Endodermal cell (in vitro differentiated cells): Measurements from ENCODE around the gene PSMD8. TPM values are rescaled to one million over a fixed set of nuclear protein-coding genes. Genes with fewer than 3 reads are reported as not detected.

ENCODE experiments used
- DNase-seq: peaks from one replicate; pipeline ENCODE4 v3.0.0-alpha.2; 2017
- H3K27ac ChIP-seq: 2 replicates; pipeline ENCODE4 v1.5.1; 2013; ENCODE audit warnings: mild to moderate bottlenecking, low read depth, low read length, moderate library complexity
- H3K27me3 ChIP-seq: 2 replicates; pipeline ENCODE4 v1.6.1; 2013; ENCODE audit warnings: mild to moderate bottlenecking, low read length, moderate library complexity; ENCODE audit not compliant: insufficient read depth, control insufficient read depth, poor library complexity, severe bottlenecking
- H3K36me3 ChIP-seq: 2 replicates; pipeline ENCODE4 v1.7.0; 2013; ENCODE audit warnings: mild to moderate bottlenecking, low read length, moderate library complexity; ENCODE audit not compliant: control insufficient read depth, insufficient read depth
- H3K4me1 ChIP-seq: one replicate; pipeline ENCODE4 v1.7.0; 2013; ENCODE audit warnings: low read length; ENCODE audit not compliant: control insufficient read depth, insufficient read depth
- H3K4me3 ChIP-seq: 2 replicates; pipeline ENCODE4 v1.5.1; 2013; ENCODE audit warnings: mild to moderate bottlenecking, low read length, moderate library complexity
- H3K9ac ChIP-seq: 2 replicates; pipeline ENCODE4 v1.6.1; 2013; ENCODE audit warnings: mild to moderate bottlenecking, low read length, moderate library complexity; ENCODE audit not compliant: poor library complexity, severe bottlenecking; ENCODE audit errors: extremely low read depth
- H3K9me3 ChIP-seq: 2 replicates; pipeline ENCODE4 v1.6.1; 2013; ENCODE audit warnings: mild to moderate bottlenecking, low read length, moderate library complexity; ENCODE audit not compliant: control insufficient read depth
- H3K27ac Mint-ChIP-seq: 2 replicates; pipeline ENCODE4 v1.8.0; 2020; ENCODE audit warnings: mixed read lengths
- H3K27me3 Mint-ChIP-seq: 2 replicates; pipeline ENCODE4 v1.8.0; 2021; ENCODE audit warnings: mild to moderate bottlenecking, mixed read lengths; ENCODE audit not compliant: insufficient read depth
- H3K36me3 Mint-ChIP-seq: 2 replicates; pipeline ENCODE4 v1.8.0; 2020; ENCODE audit warnings: low read depth, mixed read lengths
- H3K4me1 Mint-ChIP-seq: 2 replicates; pipeline ENCODE4 v1.8.0; 2020; ENCODE audit warnings: mixed read lengths
- H3K4me3 Mint-ChIP-seq: 2 replicates; pipeline ENCODE4 v1.8.0; 2020; ENCODE audit warnings: mild to moderate bottlenecking, moderate library complexity, mixed read lengths
- H3K9me3 Mint-ChIP-seq: 2 replicates; pipeline ENCODE4 v1.8.0; 2020; ENCODE audit warnings: mild to moderate bottlenecking, mixed read lengths
- CTCF ChIP-seq: fragments of 200-600 bp; sonication (generic); conservative IDR thresholded peaks from 2 replicates; pipeline ENCODE4 v1.5.0; 2021; ENCODE audit warnings: antibody characterized with exemption, mild to moderate bottlenecking
- WGBS, 2 experiments: methylation state at CpG; one replicate each; pipeline versions ENCODE4 v1.1.5 to v1.1.7; 2013; ENCODE audit warnings: missing lambda C conversion rate in 2 of 2, mixed read lengths in 1 of 2; ENCODE audit not compliant: insufficient coverage in 1 of 2, insufficient read length in 1 of 2; 5-methylcytosine and 5-hydroxymethylcytosine counted together
- total RNA-seq, 2 donors: library from RNA; stranded (reverse); fragmentation: NEBNext Ultra II Directional in 1 of 2; extraction: Animal tissue kit (Norgen Biotek cat#: 25700) in 1 of 2; gene quantifications; 2 replicates in 1 of 2; 3 replicates in 1 of 2; pipeline ENCODE4 v1.2.1, GENCODE V29; 2021

PSMD8 gene
- total RNA-seq, 2 donors from 2014 or later = 168 to 178 TPM

GRCh38 chr19:38340927-38341326, 33.4 kb upstream of the PSMD8 start:
- no peak overlapping the region for H3K4me3 Mint-ChIP-seq
- no peak overlapping the region for H3K9ac ChIP-seq
- peaks cover 1% of the 10 kb centered on the region for H3K27me3 Mint-ChIP-seq
- no peak overlapping the region for H3K27ac ChIP-seq
- H3K27ac Mint-ChIP-seq = no peak overlapping the region
- H3K4me1 Mint-ChIP-seq = peaks cover 9% of the 10 kb centered on the region
- H3K4me1 ChIP-seq = no peaks in the 10 kb centered on the region
- no peak for TF ChIP-seq CTCF
- DNase-seq = no peak
- H3K4me3 ChIP-seq = no peak overlapping the region
- H3K36me3 ChIP-seq = no peaks in the 10 kb centered on the region
- no peaks in the 10 kb centered on the region for H3K9me3 ChIP-seq
- H3K27me3 ChIP-seq = no peaks in the 10 kb centered on the region
- WGBS, 2 experiments = 88 to 95% methylated on average over 2 of the region's 2 CpGs
- H3K36me3 Mint-ChIP-seq = no peaks in the 10 kb centered on the region
- H3K9me3 Mint-ChIP-seq = no peaks in the 10 kb centered on the region

GRCh38 chr19:38346837-38347236, 27.5 kb upstream of the PSMD8 start:
- no peak overlapping the region for H3K27ac Mint-ChIP-seq
- 77 to 100% methylated on average over 2 to 3 of the region's 4 CpGs for WGBS, 2 experiments
- no peak for DNase-seq

GRCh38 chr19:38350883-38351282, 23.5 kb upstream of the PSMD8 start:
- Histone ChIP-seq H3K4me1 (no peaks in the 10 kb centered on the region), H3K27me3 (no peaks in the 10 kb centered on the region), H3K27ac (no peak overlapping the region), H3K36me3 (no peaks in the 10 kb centered on the region), H3K9ac (no peak overlapping the region), H3K4me3 (no peak overlapping the region), H3K9me3 (no peaks in the 10 kb centered on the region)
- Mint-ChIP-seq H3K4me1 (peaks cover 5% of the 10 kb centered on the region), H3K36me3 (no peaks in the 10 kb centered on the region), H3K27me3 (peaks cover 14% of the 10 kb centered on the region), H3K4me3 (no peak overlapping the region), H3K9me3 (no peaks in the 10 kb centered on the region), H3K27ac (no peak overlapping the region)
- no peak for DNase-seq
- TF ChIP-seq CTCF = no peak
- 89 to 94% methylated on average over 3 of the region's 3 CpGs for WGBS, 2 experiments

More at GRCh38 chr19:38346837-38347236, 27.5 kb upstream of the PSMD8 start:
- no peaks in the 10 kb centered on the region for H3K27me3 ChIP-seq
- H3K27me3 Mint-ChIP-seq = peaks cover 11% of the 10 kb centered on the region
- no peaks in the 10 kb centered on the region for H3K36me3 Mint-ChIP-seq
- no peak overlapping the region for H3K9ac ChIP-seq
- no peaks in the 10 kb centered on the region for H3K9me3 Mint-ChIP-seq
- TF ChIP-seq CTCF = no peak
- H3K36me3 ChIP-seq = no peaks in the 10 kb centered on the region
- H3K4me3 ChIP-seq = no peak overlapping the region
- no peak overlapping the region for H3K4me3 Mint-ChIP-seq
- no peaks in the 10 kb centered on the region for H3K4me1 Mint-ChIP-seq
- no peaks in the 10 kb centered on the region for H3K9me3 ChIP-seq
- H3K27ac ChIP-seq = no peak overlapping the region
- H3K4me1 ChIP-seq = no peaks in the 10 kb centered on the region
